ENCODE measurements around the gene DUOXA1. TPM values are rescaled to one million over a fixed set of nuclear protein-coding genes. Genes with fewer than 3 reads are reported as not detected.

The DUOXA1 gene
- total RNA-seq, 1 experiment from 2014 or later, result not detected

DNA sequence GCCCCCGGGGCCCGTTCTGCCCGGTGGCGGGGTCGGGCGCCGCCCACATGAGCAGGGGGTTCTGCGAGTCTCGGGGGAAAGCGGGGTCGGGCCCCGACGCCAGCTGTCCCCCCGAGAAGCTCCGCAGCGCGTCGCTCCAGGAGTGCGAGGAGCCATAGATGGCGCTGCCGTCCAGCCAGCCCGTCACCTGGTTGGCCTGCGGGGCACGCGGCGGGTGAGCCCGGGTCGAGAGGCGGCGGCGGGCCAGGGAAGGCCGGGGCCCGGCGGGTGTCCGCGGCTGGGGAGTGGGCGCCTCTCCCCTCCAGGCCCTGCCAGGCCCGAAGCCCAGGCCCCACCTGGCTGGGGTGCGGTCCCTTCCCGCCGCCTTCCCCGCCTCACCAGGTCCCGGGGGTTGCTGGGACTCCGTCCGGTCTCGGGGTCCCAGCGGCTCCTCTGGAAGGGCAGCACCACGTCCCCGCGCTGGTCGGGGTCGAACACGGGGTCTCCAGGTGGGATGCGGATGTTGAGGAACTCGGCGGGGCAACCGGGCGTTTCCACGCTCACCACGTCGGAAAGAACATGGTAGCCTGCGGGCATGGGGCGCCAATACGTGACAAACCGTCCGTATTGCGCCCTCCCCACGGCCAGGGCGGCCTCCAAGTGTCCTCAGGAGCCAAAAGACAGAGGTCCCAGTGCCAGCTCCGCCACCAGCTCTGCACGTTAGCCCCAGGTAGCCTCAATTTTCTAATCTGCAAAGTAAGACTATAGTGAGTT lies 18.1 kb downstream of the DUOXA1 start:
- ChIA-PET POLR2A (ENCODE audit: unreplicated experiment) (no interaction called here), CTCF (no interaction called here)
- Histone ChIP-seq H4K20me1 (ENCODE audit: low read length) (no peaks in the 10 kb centered on the region), H3K4me3 (ENCODE audit: low read length) (no peak overlapping the region), H3K9me3 (ENCODE audit: low read length) (no peaks in the 10 kb centered on the region), H3K79me2 (ENCODE audit: low read length) (no peaks in the 10 kb centered on the region), H3K9ac (ENCODE audit: low read length) (no peak overlapping the region), H3K4me2 (ENCODE audit: low read length) (no peak overlapping the region), H3K27ac (ENCODE audit: low read length) (no peak overlapping the region), H3K36me3 (ENCODE audit: low read depth, low read length) (no peaks in the 10 kb centered on the region), H3K9me2 (replicated peaks; ENCODE audit: low read length) (no peaks in the 10 kb centered on the region), H3K27me3 (ENCODE audit: low read length) (peaks cover 28% of the 10 kb centered on the region), H3F3A (ENCODE audit: low read length, unreplicated experiment) (no peaks in the 10 kb centered on the region), H2AFZ (ENCODE audit: low read length) (no peak overlapping the region), H3K4me1 (ENCODE audit: insufficient read depth, low read length) (no peaks in the 10 kb centered on the region)
- TF ChIP-seq EZH2 (IDR thresholded peaks at IDR 0.05; ENCODE audit: low read length, unreplicated experiment) (no peak), EZH2phosphoT487 (IDR thresholded peaks at IDR 0.05; ENCODE audit: borderline replicate concordance, low read length) (no peak)
- TF ChIP-seq, protein P1, sequence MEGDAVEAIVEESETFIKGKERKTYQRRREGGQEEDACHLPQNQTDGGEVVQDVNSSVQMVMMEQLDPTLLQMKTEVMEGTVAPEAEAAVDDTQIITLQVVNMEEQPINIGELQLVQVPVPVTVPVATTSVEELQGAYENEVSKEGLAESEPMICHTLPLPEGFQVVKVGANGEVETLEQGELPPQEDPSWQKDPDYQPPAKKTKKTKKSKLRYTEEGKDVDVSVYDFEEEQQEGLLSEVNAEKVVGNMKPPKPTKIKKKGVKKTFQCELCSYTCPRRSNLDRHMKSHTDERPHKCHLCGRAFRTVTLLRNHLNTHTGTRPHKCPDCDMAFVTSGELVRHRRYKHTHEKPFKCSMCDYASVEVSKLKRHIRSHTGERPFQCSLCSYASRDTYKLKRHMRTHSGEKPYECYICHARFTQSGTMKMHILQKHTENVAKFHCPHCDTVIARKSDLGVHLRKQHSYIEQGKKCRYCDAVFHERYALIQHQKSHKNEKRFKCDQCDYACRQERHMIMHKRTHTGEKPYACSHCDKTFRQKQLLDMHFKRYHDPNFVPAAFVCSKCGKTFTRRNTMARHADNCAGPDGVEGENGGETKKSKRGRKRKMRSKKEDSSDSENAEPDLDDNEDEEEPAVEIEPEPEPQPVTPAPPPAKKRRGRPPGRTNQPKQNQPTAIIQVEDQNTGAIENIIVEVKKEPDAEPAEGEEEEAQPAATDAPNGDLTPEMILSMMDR (conservative IDR thresholded peaks at IDR 0.05; ENCODE audit: low read depth, low read length), result no peak
- BruUV-seq (replicated peaks), result no TSS peak
- intact Hi-C loops (cut with micrococcal nuclease), result no loop called here
- no peak for DNase-seq
- no peak for ATAC-seq

DNA sequence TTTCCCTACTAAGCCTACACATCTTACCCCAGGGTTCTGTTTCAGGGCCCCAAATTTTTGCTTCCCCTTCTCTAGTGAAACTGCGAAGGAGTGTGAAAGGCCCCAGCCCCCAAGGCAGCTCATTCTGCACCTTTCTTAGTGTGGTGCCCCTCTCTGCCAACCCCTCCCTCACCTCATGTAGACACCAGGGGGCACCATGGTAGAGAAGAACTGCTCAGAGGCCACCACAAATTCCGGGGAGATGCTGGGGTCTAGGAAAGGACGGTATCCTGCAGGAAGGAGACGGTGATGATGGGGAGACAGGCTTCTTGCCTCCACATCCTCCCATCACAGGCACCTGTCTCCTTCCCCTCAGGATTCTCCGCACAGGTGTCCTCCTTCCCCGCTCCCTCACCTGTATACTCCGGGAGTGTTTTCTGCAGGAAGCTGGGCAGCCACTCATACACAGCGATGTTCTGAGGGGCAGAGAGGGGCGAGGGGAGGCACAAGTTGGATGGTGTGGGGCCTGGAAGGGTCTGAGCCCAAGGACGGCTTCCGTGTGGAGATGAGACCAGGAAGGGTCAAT lies 19.3 kb downstream of the DUOXA1 start:
- POLR2A ChIA-PET (ENCODE audit: unreplicated experiment), result no interaction called here
- Histone ChIP-seq H3K9me2 (replicated peaks; ENCODE audit: low read length) (no peaks in the 10 kb centered on the region), H3F3A (ENCODE audit: low read length, unreplicated experiment) (no peaks in the 10 kb centered on the region), H3K79me2 (ENCODE audit: low read length) (no peaks in the 10 kb centered on the region), H3K27ac (ENCODE audit: low read length) (no peak overlapping the region), H3K4me3 (ENCODE audit: low read length) (no peak overlapping the region), H3K4me1 (ENCODE audit: insufficient read depth, low read length) (no peaks in the 10 kb centered on the region), H2AFZ (ENCODE audit: low read length) (no peak overlapping the region), H3K36me3 (ENCODE audit: low read depth, low read length) (no peaks in the 10 kb centered on the region), H3K27me3 (ENCODE audit: low read length) (peaks cover 28% of the 10 kb centered on the region), H3K9me3 (ENCODE audit: low read length) (no peaks in the 10 kb centered on the region), H4K20me1 (ENCODE audit: low read length) (no peaks in the 10 kb centered on the region), H3K4me2 (ENCODE audit: low read length) (no peak overlapping the region), H3K9ac (ENCODE audit: low read length) (no peak overlapping the region)
- CTCF ChIA-PET, result no interaction called here
- ATAC-seq (no peak), DNase-seq (no peak)
- no TSS peak for BruUV-seq (replicated peaks)
- TF ChIP-seq, protein P1 (conservative IDR thresholded peaks at IDR 0.05; ENCODE audit: low read depth, low read length), result peak; percentile 48; the same call in 1 of the 2 replicates
- no peak for TF ChIP-seq EZH2 (IDR thresholded peaks at IDR 0.05; ENCODE audit: low read length, unreplicated experiment)
- intact Hi-C loops (cut with micrococcal nuclease), result no loop called here

DNA sequence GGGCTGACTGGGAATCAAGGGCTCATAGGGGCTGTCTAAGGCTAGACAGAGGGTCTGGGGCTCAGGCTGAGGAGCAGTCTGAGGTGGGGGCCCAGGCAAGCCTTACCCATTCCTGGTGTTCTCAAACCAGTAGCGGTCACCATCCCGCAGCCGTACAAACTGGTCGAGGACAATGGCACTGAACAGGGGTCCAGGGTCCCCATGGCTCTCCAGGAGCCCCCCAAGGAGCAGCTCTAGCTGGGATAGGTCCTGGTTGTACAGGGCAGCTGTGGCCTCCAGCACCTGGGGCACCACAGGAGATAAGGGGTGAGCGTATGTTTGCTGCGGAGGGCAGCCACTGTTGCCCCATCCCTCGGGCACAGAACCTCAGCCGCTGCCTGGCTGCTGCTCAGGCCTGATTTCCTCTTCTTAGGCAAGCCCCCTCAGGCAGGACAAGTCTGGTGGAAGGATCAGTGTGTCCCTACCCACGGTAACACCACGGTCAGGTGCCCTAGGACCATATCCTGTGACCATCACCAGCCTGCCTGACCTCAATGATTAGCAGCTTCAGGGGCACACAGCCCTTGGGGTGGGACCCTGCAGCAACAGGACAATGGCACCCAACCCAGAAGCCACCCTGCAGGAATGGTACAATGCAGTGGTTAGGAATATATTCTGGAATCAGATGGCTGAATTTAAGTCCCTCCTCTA lies 21.6 kb downstream of the DUOXA1 start:
- H3K27ac ChIP-seq (ENCODE audit: low read length), result no peak overlapping the region
- H3K79me2 ChIP-seq (ENCODE audit: low read length), result no peaks in the 10 kb centered on the region
- H3K9ac ChIP-seq (ENCODE audit: low read length), result no peak overlapping the region
- H4K20me1 ChIP-seq (ENCODE audit: low read length), result no peaks in the 10 kb centered on the region
- H3K27me3 ChIP-seq (ENCODE audit: low read length), result peaks cover 17% of the 10 kb centered on the region
- no peaks in the 10 kb centered on the region for H3K36me3 ChIP-seq (ENCODE audit: low read depth, low read length)
- ChIA-PET CTCF (no interaction called here), POLR2A (ENCODE audit: unreplicated experiment) (no interaction called here)
- no TSS peak for BruUV-seq (replicated peaks)
- no peaks in the 10 kb centered on the region for H3K9me2 ChIP-seq (replicated peaks; ENCODE audit: low read length)
- ATAC-seq (no peak), DNase-seq (no peak)
- TF ChIP-seq EZH2phosphoT487 (IDR thresholded peaks at IDR 0.05; ENCODE audit: borderline replicate concordance, low read length) (no peak), EZH2 (IDR thresholded peaks at IDR 0.05; ENCODE audit: low read length, unreplicated experiment) (no peak)
- TF ChIP-seq, protein P1 (conservative IDR thresholded peaks at IDR 0.05; ENCODE audit: low read depth, low read length), result no peak
- intact Hi-C loops (cut with micrococcal nuclease), result no loop called here
- no peak overlapping the region for H3K4me3 ChIP-seq (ENCODE audit: low read length)
- H3K4me1 ChIP-seq (ENCODE audit: insufficient read depth, low read length), result no peaks in the 10 kb centered on the region
- no peaks in the 10 kb centered on the region for H3K9me3 ChIP-seq (ENCODE audit: low read length)
- H2AFZ ChIP-seq (ENCODE audit: low read length), result no peak overlapping the region
- no peak overlapping the region for H3K4me2 ChIP-seq (ENCODE audit: low read length)
- H3F3A ChIP-seq (ENCODE audit: low read length, unreplicated experiment), result no peaks in the 10 kb centered on the region

Data from PC-3 (cell line).